Stimulated activated CD8-positive, alpha-beta memory T cell treated with anti-CD3 and anti-CD28 coated beads, Interleukin-15, amount 100 ng/mL, for 4 hours (primary cell): Measurements from ENCODE around the gene DYNC2H1.

ENCODE experiments used
- DNase-seq, 2 donors: peaks; one replicate each; pipeline ENCODE4 v3.0.0-alpha.2; 2020; ENCODE audit warnings: low read depth in 2 of 2

The DYNC2H1 gene

GRCh38 chr11:103274025-103274424 is 164.8 kb downstream of the DYNC2H1 start:
- no peak for DNase-seq

- no peak for DNase-seq
Measured at GRCh38 chr11:103279821-103280220, 170.6 kb downstream of the DYNC2H1 start.

- DNase-seq: no peak
Measured at GRCh38 chr11:103281301-103281700, 172.1 kb downstream of the DYNC2H1 start.

- no peak for DNase-seq
Measured at GRCh38 chr11:103284260-103284659, 175.0 kb downstream of the DYNC2H1 start.

GRCh38 chr11:103294516-103294915 is 185.3 kb downstream of the DYNC2H1 start:
- no peak for DNase-seq

- no peak for DNase-seq
Measured at GRCh38 chr11:103295704-103296103, 186.5 kb downstream of the DYNC2H1 start.

- DNase-seq: no peak
Measured at GRCh38 chr11:103297900-103298299, 188.7 kb downstream of the DYNC2H1 start.

- no peak for DNase-seq
Measured at GRCh38 chr11:103315248-103315647, 206.0 kb downstream of the DYNC2H1 start.

GRCh38 chr11:103317118-103317517 is 207.9 kb downstream of the DYNC2H1 start:
- DNase-seq: no peak

- no peak for DNase-seq
Measured at GRCh38 chr11:103322821-103323220, 213.6 kb downstream of the DYNC2H1 start.

- no peak for DNase-seq
Measured at GRCh38 chr11:103325686-103326069, 216.5 kb downstream of the DYNC2H1 start.

GRCh38 chr11:103326070-103326794 is 217.0 kb downstream of the DYNC2H1 start:
- DNase-seq: no peak

- no peak for DNase-seq
Measured at GRCh38 chr11:103327721-103328120, 218.5 kb downstream of the DYNC2H1 start.

GRCh38 chr11:103332409-103332808 is 223.2 kb downstream of the DYNC2H1 start:
- DNase-seq: no peak

- DNase-seq: no peak
Measured at GRCh38 chr11:103338621-103339484, 229.6 kb downstream of the DYNC2H1 start.

GRCh38 chr11:103339485-103339857 is 230.2 kb downstream of the DYNC2H1 start:
- DNase-seq: no peak

- DNase-seq: no peak
Measured at GRCh38 chr11:103340956-103341355, 231.7 kb downstream of the DYNC2H1 start.

GRCh38 chr11:103344886-103345285 is 235.7 kb downstream of the DYNC2H1 start:
- no peak for DNase-seq

- DNase-seq: no peak
Measured at GRCh38 chr11:103349595-103349994, 240.4 kb downstream of the DYNC2H1 start.

GRCh38 chr11:103354656-103355055 is 245.4 kb downstream of the DYNC2H1 start:
- no peak for DNase-seq

- DNase-seq: no peak
Measured at GRCh38 chr11:103358251-103358650, 249.0 kb downstream of the DYNC2H1 start.

- no peak for DNase-seq
Measured at GRCh38 chr11:103359216-103359615, 250.0 kb downstream of the DYNC2H1 start.

GRCh38 chr11:103364687-103365086 is 255.5 kb downstream of the DYNC2H1 start:
- DNase-seq: no peak
